Sigmoid colon (tissue), 7 donors: ENCODE results near the gene ESR2. TPM values are rescaled to one million over a fixed set of nuclear protein-coding genes. Genes with fewer than 3 reads are reported as not detected.

Source experiments
- DNase-seq: peaks from one replicate; pipeline ENCODE4 v3.0.0-alpha.2; 2019
- H3K27ac ChIP-seq, 4 donors: fragments of 200-600 bp; sonication (generic); one replicate each; pipeline ENCODE4 v1.5.1; 2016 to 2019; ENCODE audit warnings: mild to moderate bottlenecking in 1 of 4
- H3K27me3 ChIP-seq, 3 donors: fragments of 200-600 bp; sonication (generic); one replicate each; pipeline ENCODE4 v1.5.1; 2019; ENCODE audit warnings: mild to moderate bottlenecking in 1 of 3
- H3K36me3 ChIP-seq, 4 donors: fragments of 200-600 bp; sonication (generic); one replicate each; pipeline ENCODE4 v1.5.1; 2016 to 2019
- H3K4me1 ChIP-seq, 4 donors: fragments of 200-600 bp; sonication (generic); one replicate each; pipeline ENCODE4 v1.5.1; 2017 to 2019
- H3K4me3 ChIP-seq, 4 donors: fragments of 200-600 bp; sonication (generic); one replicate each; pipeline ENCODE4 v1.5.1; 2017 to 2019; ENCODE audit warnings: mild to moderate bottlenecking in 2 of 4, moderate library complexity in 1 of 4
- H3K9me3 ChIP-seq, 4 donors: fragments of 200-600 bp in 3 of 4; sonication (generic) in 3 of 4; one replicate each; pipeline versions ENCODE4 v1.5.1 to v1.6.1; 2013 to 2019
- EP300 ChIP-seq, 4 donors: sonication (generic); formaldehyde crosslinking; IDR thresholded peaks; one replicate each; pipeline ENCODE4 v1.6.1; 2017; ENCODE audit warnings: antibody characterized with exemption in 4 of 4
- POLR2A ChIP-seq, 2 donors: fragments of 450-650 bp; IDR thresholded peaks; one replicate each; pipeline ENCODE4 v1.6.1; 2016; ENCODE audit warnings: antibody characterized with exemption in 2 of 2, mild to moderate bottlenecking in 2 of 2, moderate library complexity in 2 of 2
- POLR2AphosphoS5 ChIP-seq, 4 donors: sonication (generic); formaldehyde crosslinking; IDR thresholded peaks; one replicate each; pipeline ENCODE4 v1.6.1; 2017; ENCODE audit warnings: antibody characterized with exemption in 4 of 4
- WGBS, 2 donors: extraction: QIAGEN DNeasy Blood & Tissue Kit; methylation state at CpG; one replicate each; pipeline ENCODE4 v1.1.7; 2013; 5-methylcytosine and 5-hydroxymethylcytosine counted together
- intact Hi-C: fragments of 100-400 bp; cut with DNase I; formaldehyde crosslinking; loops from one replicate; pipeline ENCODE4 v1.15.1; 2023
- polyA plus RNA-seq, 3 donors: library from polyadenylated mRNA; stranded (reverse); fragments of 200-250 nt; gene quantifications; one replicate each; pipeline ENCODE4 v1.2.3, GENCODE V29; 2013
- total RNA-seq, 4 donors: library from RNA; depleted of rRNA; stranded (reverse); fragments of >200 nt; gene quantifications; one replicate each; pipeline ENCODE4 v1.1.0, GENCODE V29; 2016
- TF ChIP-seq, protein P1 (sequence below), 4 experiments: fragments of 450-650 bp in 3 of 4; fragments of 200-600 bp in 1 of 4; IDR thresholded peaks; one replicate each; pipeline ENCODE4 v1.5.1; 2016 to 2019; ENCODE audit warnings: antibody characterized with exemption in 4 of 4, mild to moderate bottlenecking in 3 of 4, moderate library complexity in 2 of 4
- donor health status: healthy with polysubstance abuse.
- donor health status: Bipolar disorder and iron deficiency.
- donor health status: healthy.

The ESR2 gene
- total and polyA plus RNA-seq, 7 donors, result 0.16 to 1.8 (median 0.41) TPM; not detected in 3

DNA sequence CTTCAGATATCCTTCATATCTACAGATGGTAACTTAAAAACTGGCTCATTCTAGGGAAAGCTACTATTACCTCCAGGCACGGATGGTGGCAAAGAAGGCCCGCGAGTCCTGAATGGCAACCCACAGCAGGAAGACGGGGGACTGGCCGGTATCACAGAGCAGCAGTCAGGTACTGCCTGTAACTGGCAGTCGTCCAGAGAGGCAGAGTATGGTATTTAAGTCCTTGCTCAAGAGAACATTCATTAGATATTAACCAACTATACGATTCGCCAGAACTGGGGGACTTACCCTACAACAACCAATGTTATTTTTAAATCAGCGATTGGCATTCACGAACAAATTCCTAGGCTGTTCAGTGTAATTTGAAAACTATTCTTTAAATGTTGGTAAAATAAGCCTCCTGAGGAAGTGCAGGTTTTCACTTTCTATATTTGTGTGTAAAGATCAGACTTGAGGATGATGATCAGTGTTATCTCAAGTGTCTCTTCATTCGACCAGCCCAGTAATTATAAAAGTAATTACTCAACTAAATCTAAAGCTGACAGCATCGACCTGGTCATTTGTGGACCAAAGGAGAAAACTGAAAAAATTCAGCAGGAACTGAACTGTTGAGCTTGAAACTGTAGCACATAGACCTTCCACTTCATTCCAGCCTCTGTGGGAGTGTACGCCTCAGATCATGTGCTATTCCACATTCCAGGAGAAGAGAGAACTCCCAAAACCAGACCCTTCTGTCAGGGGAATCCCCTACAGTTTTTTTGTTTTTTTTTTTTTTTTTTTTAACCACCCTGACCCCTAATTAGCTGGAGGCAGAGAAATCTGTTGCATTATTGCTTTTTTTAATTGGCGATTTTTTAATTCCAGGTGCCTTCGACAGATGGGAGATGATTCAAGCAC lies 75.6 kb downstream of the ESR2 start:
- no peak for TF ChIP-seq POLR2A (IDR thresholded peaks at IDR 0.05)
- no peak overlapping the region for H3K4me3 ChIP-seq
- intact Hi-C loops, result no loop called here
- no peaks in the 10 kb centered on the region for H3K9me3 ChIP-seq
- H3K27ac ChIP-seq, result no peak overlapping the region
- WGBS, 2 donors, result 85 to 86% methylated on average over 15 of the region's 15 CpGs
- no peak for DNase-seq
- peaks cover 0 to 89% (median 21%) of the 10 kb centered on the region in 4 donors for H3K36me3 ChIP-seq
- H3K27me3 ChIP-seq, result no peaks in the 10 kb centered on the region
- peaks cover 0 to 4% (median 0%) of the 10 kb centered on the region in 4 donors for H3K4me1 ChIP-seq

DNA sequence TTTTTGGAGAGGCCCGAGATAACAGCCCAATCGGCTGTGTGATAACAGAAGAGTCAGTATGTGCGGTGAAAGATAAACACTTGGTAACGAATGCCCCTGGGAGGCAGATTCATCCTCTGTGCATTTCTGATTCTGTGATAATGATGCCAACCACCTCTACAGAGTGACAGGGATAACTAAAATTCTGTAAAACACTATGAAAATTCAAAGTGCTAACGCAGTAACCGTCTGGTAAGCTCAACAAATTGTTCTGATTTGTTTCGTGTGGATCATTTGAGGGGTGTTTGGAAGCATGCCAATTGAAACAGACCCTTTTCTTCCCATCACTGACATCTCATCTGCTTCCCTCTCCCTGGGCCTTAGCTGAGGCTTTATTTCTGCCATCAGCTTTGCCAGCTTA lies 76.3 kb downstream of the ESR2 start:
- intact Hi-C loops, result no loop called here
- DNase-seq, result no peak
- Histone ChIP-seq H3K4me3 (no peak overlapping the region), H3K9me3 (no peaks in the 10 kb centered on the region), H3K4me1 (peaks cover 0 to 4% (median 0%) of the 10 kb centered on the region in 4 donors), H3K36me3 (peaks cover 0 to 89% (median 24%) of the 10 kb centered on the region in 4 donors), H3K27me3 (no peaks in the 10 kb centered on the region), H3K27ac (no peak overlapping the region)
- TF ChIP-seq POLR2A (IDR thresholded peaks at IDR 0.05) (no peak), EP300 (IDR thresholded peaks at IDR 0.05) (no peak), POLR2AphosphoS5 (IDR thresholded peaks at IDR 0.05) (no peak)
- TF ChIP-seq, protein P1, sequence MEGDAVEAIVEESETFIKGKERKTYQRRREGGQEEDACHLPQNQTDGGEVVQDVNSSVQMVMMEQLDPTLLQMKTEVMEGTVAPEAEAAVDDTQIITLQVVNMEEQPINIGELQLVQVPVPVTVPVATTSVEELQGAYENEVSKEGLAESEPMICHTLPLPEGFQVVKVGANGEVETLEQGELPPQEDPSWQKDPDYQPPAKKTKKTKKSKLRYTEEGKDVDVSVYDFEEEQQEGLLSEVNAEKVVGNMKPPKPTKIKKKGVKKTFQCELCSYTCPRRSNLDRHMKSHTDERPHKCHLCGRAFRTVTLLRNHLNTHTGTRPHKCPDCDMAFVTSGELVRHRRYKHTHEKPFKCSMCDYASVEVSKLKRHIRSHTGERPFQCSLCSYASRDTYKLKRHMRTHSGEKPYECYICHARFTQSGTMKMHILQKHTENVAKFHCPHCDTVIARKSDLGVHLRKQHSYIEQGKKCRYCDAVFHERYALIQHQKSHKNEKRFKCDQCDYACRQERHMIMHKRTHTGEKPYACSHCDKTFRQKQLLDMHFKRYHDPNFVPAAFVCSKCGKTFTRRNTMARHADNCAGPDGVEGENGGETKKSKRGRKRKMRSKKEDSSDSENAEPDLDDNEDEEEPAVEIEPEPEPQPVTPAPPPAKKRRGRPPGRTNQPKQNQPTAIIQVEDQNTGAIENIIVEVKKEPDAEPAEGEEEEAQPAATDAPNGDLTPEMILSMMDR (IDR thresholded peaks at IDR 0.05), result no peak
- WGBS, 2 donors, result 80 to 81% methylated on average over 7 of the region's 7 CpGs

DNA sequence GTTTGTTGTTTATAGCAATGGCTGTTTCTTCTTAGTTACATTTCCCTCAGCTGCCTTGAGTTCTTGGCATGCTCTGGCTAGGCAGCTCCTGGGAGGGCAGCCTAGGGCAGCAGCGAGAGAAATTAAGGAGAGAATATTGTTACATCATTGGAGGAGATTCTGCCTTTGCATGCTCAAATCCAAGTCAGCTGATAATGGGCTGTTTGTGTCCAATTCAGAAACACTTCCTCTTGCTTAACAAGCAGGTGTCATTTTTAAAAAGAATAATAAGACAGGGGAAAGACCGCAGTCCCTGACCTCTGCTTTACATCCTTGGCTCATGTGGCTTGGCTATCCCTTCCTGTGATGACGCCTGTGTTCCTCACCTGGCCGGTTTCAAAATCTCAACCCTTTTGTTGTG lies 76.9 kb downstream of the ESR2 start:
- Histone ChIP-seq H3K4me1 (peaks cover 0 to 4% (median 0%) of the 10 kb centered on the region in 4 donors), H3K9me3 (no peaks in the 10 kb centered on the region), H3K4me3 (no peak overlapping the region), H3K36me3 (peaks cover 0 to 89% (median 26%) of the 10 kb centered on the region in 4 donors), H3K27me3 (no peaks in the 10 kb centered on the region), H3K27ac (no peak overlapping the region)
- 74 to 87% methylated on average over 4 of the region's 4 CpGs for WGBS, 2 donors
- no peak for DNase-seq
- intact Hi-C loops, result no loop called here
- TF ChIP-seq POLR2A (IDR thresholded peaks at IDR 0.05) (no peak), POLR2AphosphoS5 (IDR thresholded peaks at IDR 0.05) (no peak), EP300 (IDR thresholded peaks at IDR 0.05) (no peak)
- TF ChIP-seq, protein P1 (IDR thresholded peaks at IDR 0.05), result no peak

DNA sequence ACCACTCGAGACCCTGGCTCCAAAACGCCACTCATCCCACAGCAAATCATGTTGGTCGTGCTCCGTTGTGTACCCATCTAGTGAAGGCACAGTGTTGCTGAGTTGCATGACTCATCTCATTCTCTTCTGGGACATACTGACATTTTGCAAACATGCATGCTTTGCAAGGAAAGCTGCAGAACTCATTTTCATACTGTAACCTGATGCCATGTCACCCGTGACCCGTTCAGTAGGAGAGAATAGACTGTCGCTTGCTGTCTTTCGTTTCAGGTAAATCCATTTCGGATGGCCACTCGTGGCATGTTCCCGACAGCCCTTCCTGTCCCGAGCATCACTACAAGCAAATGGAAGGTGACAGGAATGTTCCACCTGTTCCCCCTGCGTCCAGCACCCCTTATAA lies 78.2 kb downstream of the ESR2 start:
- intact Hi-C loops, result no loop called here
- Histone ChIP-seq H3K27me3 (no peaks in the 10 kb centered on the region), H3K4me1 (peaks cover 0 to 2% (median 0%) of the 10 kb centered on the region in 4 donors), H3K27ac (no peak overlapping the region), H3K9me3 (no peaks in the 10 kb centered on the region), H3K36me3 (peaks cover 0 to 83% (median 28%) of the 10 kb centered on the region in 4 donors), H3K4me3 (no peak overlapping the region)
- 97% methylated on average over 13 of the region's 13 CpGs for WGBS, 2 donors
- DNase-seq, result no peak
- TF ChIP-seq EP300 (IDR thresholded peaks at IDR 0.05) (no peak), POLR2A (IDR thresholded peaks at IDR 0.05) (no peak), POLR2AphosphoS5 (IDR thresholded peaks at IDR 0.05) (no peak)
- TF ChIP-seq, protein P1 (IDR thresholded peaks at IDR 0.05), result no peak

DNA sequence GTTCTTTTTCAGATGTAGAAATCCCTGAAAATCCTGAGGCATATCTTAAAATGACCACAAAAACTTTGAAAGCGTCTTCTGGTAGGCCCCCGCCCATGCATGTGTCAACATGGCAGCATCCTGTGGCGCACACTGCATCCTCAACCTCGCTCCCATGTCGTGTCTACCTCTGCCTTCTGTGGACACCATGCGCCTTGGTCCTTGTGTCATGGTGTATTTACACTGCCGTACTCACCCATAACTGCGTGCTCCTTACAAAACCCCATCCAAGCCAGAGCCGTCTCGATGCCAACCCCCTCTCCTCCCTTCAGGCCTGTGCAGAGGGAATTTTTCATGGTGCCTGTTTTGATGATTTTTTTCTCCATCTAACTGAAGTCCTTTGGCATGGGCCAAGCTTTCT lies 78.9 kb downstream of the ESR2 start:
- Histone ChIP-seq H3K4me3 (no peak overlapping the region), H3K4me1 (peaks cover 0 to under 1% (median 0%) of the 10 kb centered on the region in 4 donors), H3K27me3 (no peaks in the 10 kb centered on the region), H3K27ac (no peak overlapping the region), H3K9me3 (no peaks in the 10 kb centered on the region), H3K36me3 (peaks cover 0 to 77% (median 29%) of the 10 kb centered on the region in 4 donors)
- intact Hi-C loops, result no loop called here
- TF ChIP-seq POLR2AphosphoS5 (IDR thresholded peaks at IDR 0.05), result no peak
- no peak for TF ChIP-seq EP300 (IDR thresholded peaks at IDR 0.05)
- TF ChIP-seq POLR2A (IDR thresholded peaks at IDR 0.05), result no peak
- TF ChIP-seq, protein P1 (IDR thresholded peaks at IDR 0.05), result no peak
- WGBS, 2 donors, result 97 to 98% methylated on average over 10 of the region's 10 CpGs
- no peak for DNase-seq
